Adrenal gland (tissue), 5 donors: ENCODE measurements around the gene RASA4.
"Not testable (repeated sequence)": the region's sequence is repeated elsewhere in the genome, so short reads cannot be mapped to it uniquely, and the experiment has no call there.

Experiments
- POLR2A ChIP-seq, 2 donors: fragments of 450-650 bp; IDR thresholded peaks; one replicate each; pipeline ENCODE4 v1.6.1; 2017; ENCODE audit warnings: antibody characterized with exemption in 2 of 2, mild to moderate bottlenecking in 2 of 2, moderate library complexity in 1 of 2
- TF ChIP-seq, protein P1 (sequence below), 6 experiments: fragments of 450-650 bp in 4 of 6; fragments of 200-600 bp in 2 of 6; sonication (generic) in 1 of 6; IDR thresholded peaks; 1 replicate in 5 of 6; 2 replicates in 1 of 6; pipeline versions ENCODE4 v1.5.1 to v1.8.0; 2016 to 2021; ENCODE audit warnings: antibody characterized with exemption in 6 of 6, mild to moderate bottlenecking in 2 of 6, moderate library complexity in 1 of 6
- donor health status: DM: no; HTN: no; CAD: no.

GRCh38 chr7:102614346-102614697 is 2.2 kb downstream of the RASA4 start:
- TF ChIP-seq, protein P1, sequence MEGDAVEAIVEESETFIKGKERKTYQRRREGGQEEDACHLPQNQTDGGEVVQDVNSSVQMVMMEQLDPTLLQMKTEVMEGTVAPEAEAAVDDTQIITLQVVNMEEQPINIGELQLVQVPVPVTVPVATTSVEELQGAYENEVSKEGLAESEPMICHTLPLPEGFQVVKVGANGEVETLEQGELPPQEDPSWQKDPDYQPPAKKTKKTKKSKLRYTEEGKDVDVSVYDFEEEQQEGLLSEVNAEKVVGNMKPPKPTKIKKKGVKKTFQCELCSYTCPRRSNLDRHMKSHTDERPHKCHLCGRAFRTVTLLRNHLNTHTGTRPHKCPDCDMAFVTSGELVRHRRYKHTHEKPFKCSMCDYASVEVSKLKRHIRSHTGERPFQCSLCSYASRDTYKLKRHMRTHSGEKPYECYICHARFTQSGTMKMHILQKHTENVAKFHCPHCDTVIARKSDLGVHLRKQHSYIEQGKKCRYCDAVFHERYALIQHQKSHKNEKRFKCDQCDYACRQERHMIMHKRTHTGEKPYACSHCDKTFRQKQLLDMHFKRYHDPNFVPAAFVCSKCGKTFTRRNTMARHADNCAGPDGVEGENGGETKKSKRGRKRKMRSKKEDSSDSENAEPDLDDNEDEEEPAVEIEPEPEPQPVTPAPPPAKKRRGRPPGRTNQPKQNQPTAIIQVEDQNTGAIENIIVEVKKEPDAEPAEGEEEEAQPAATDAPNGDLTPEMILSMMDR (IDR thresholded peaks at IDR 0.05): not testable (repeated sequence)
- TF ChIP-seq POLR2A (IDR thresholded peaks at IDR 0.05): not testable (repeated sequence)
